GM13977 (cell line): ENCODE results near the gene MGAT3.
A peak's percentile ranks its signal among the peaks of the same experiment; 100 is the strongest.

Source experiments
- DNase-seq: peaks from one replicate; pipeline ENCODE4 v3.0.0; 2012; ENCODE audit warnings: low spot score
- CTCF ChIP-seq: IDR thresholded peaks from 2 replicates; pipeline ENCODE4 v1.5.1; 2012; ENCODE audit warnings: mild to moderate bottlenecking, control low read depth; ENCODE audit not compliant: insufficient read depth; ENCODE audit errors: extremely low read depth, missing control alignments
- in situ Hi-C: fragments of 300-500 bp; cut with MboI; formaldehyde crosslinking; loops from one replicate; pipeline ENCODE4 v1.12.0; 2022; ENCODE audit warnings: low sequenced_read_pairs, low pct_unique_long_range_greater_than_20kb, mixed read lengths, inconsistent platforms; ENCODE audit not compliant: unreplicated experiment

Gene MGAT3

GRCh38 chr22:39446239-39446721 is 10.5 kb upstream of the MGAT3 start:
- in situ Hi-C loops, result no loop called here
- DNase-seq, result peak; percentile 75
- no peak for TF ChIP-seq CTCF

GRCh38 chr22:39448205-39449054 is 8.4 kb upstream of the MGAT3 start:
- no peak for TF ChIP-seq CTCF
- no peak for DNase-seq
- in situ Hi-C loops, result no loop called here

GRCh38 chr22:39449708-39450107 is 7.1 kb upstream of the MGAT3 start:
- TF ChIP-seq CTCF, result no peak
- DNase-seq, result no peak
- in situ Hi-C loops, result no loop called here

- no peak for TF ChIP-seq CTCF
- in situ Hi-C loops, result no loop called here
- DNase-seq, result no peak
Measured at GRCh38 chr22:39450258-39450955, 6.4 kb upstream of the MGAT3 start.

- no peak for TF ChIP-seq CTCF
- in situ Hi-C loops, result no loop called here
- no peak for DNase-seq
Measured at GRCh38 chr22:39452740-39453040, 4.1 kb upstream of the MGAT3 start.

GRCh38 chr22:39453765-39454378 is 2.9 kb upstream of the MGAT3 start:
- no peak for TF ChIP-seq CTCF
- in situ Hi-C loops, result no loop called here
- no peak for DNase-seq
